Mesenchymal stem cell (in vitro differentiated cells and primary cell): ENCODE measurements around the gene SAMD11.
"Not testable (repeated sequence)": the region's sequence is repeated elsewhere in the genome, so short reads cannot be mapped to it uniquely, and the experiment has no call there.

ENCODE experiments used
- DNase-seq: peaks from one replicate; pipeline ENCODE4 v3.0.0-alpha.2; 2013
- H2AFZ ChIP-seq: one replicate; pipeline ENCODE4 v1.6.1; 2013; ENCODE audit warnings: low read depth, mild to moderate bottlenecking, control low read depth, inconsistent platforms, low read length, moderate library complexity
- H2AK5ac ChIP-seq: 2 replicates; pipeline ENCODE4 v1.6.1; 2013; ENCODE audit warnings: low read length, moderate library complexity, mild to moderate bottlenecking, inconsistent platforms; ENCODE audit not compliant: severe bottlenecking
- H2BK120ac ChIP-seq: one replicate; pipeline ENCODE4 v1.6.1; 2013; ENCODE audit warnings: low read depth, mild to moderate bottlenecking, inconsistent platforms, low read length, moderate library complexity
- H2BK12ac ChIP-seq, 2 experiments: one replicate each; pipeline ENCODE4 v1.6.1; 2013; ENCODE audit warnings: inconsistent platforms in 2 of 2, low read length in 2 of 2, mild to moderate bottlenecking in 2 of 2, moderate library complexity in 2 of 2, control low read depth in 1 of 2
- H2BK15ac ChIP-seq: one replicate; pipeline ENCODE4 v1.6.1; 2013; ENCODE audit warnings: mild to moderate bottlenecking, low read depth, inconsistent platforms; ENCODE audit not compliant: poor library complexity, severe bottlenecking
- H2BK5ac ChIP-seq: 2 replicates; pipeline ENCODE4 v1.6.1; 2013; ENCODE audit warnings: low read depth, mild to moderate bottlenecking, low read length, control low read depth, inconsistent platforms; ENCODE audit not compliant: poor library complexity, severe bottlenecking
- H3K14ac ChIP-seq, 2 experiments: one replicate each; pipeline ENCODE4 v1.6.1; 2013; ENCODE audit warnings: inconsistent platforms in 2 of 2, low read length in 2 of 2, control low read depth in 1 of 2, mild to moderate bottlenecking in 1 of 2, moderate library complexity in 1 of 2
- H3K18ac ChIP-seq, 2 experiments: one replicate each; pipeline ENCODE4 v1.6.1; 2013; ENCODE audit warnings: inconsistent platforms in 2 of 2, low read length in 2 of 2, control low read depth in 1 of 2, low read depth in 1 of 2, mild to moderate bottlenecking in 1 of 2
- H3K23ac ChIP-seq, 2 experiments: one replicate each; pipeline ENCODE4 v1.6.1; 2013; ENCODE audit warnings: inconsistent platforms in 2 of 2, low read length in 2 of 2, mild to moderate bottlenecking in 2 of 2, moderate library complexity in 2 of 2, control low read depth in 1 of 2
- H3K27ac ChIP-seq: 2 replicates; pipeline ENCODE4 v1.5.1; 2013; ENCODE audit warnings: mild to moderate bottlenecking, moderate library complexity, low read length, control low read depth, inconsistent platforms; ENCODE audit not compliant: poor library complexity, severe bottlenecking
- H3K27me3 ChIP-seq, 2 experiments: 2 replicates each; pipeline versions ENCODE4 v1.6.1 to v1.7.0; 2013; ENCODE audit warnings: low read length in 2 of 2, mild to moderate bottlenecking in 2 of 2, moderate library complexity in 2 of 2, control low read depth in 1 of 2, inconsistent platforms in 1 of 2; ENCODE audit not compliant: control insufficient read depth in 1 of 2, insufficient read depth in 1 of 2
- H3K36me3 ChIP-seq, 2 experiments: 2 replicates each; pipeline versions ENCODE4 v1.6.1 to v1.7.0; 2013; ENCODE audit warnings: low read length in 2 of 2, control low read depth in 1 of 2, inconsistent platforms in 1 of 2, low read depth in 1 of 2, mild to moderate bottlenecking in 1 of 2; ENCODE audit not compliant: insufficient read depth in 2 of 2, control insufficient read depth in 1 of 2
- H3K4ac ChIP-seq, 2 experiments: one replicate each; pipeline ENCODE4 v1.6.1; 2013; ENCODE audit warnings: inconsistent platforms in 2 of 2, low read length in 2 of 2, mild to moderate bottlenecking in 2 of 2, moderate library complexity in 2 of 2, control low read depth in 1 of 2, low read depth in 1 of 2
- H3K4me1 ChIP-seq: 2 replicates; pipeline ENCODE4 v1.6.1; 2013; ENCODE audit warnings: low read depth, low read length, control low read depth; ENCODE audit not compliant: control insufficient read depth, insufficient read depth
- H3K4me2 ChIP-seq: 2 replicates; pipeline ENCODE4 v1.6.1; 2013; ENCODE audit warnings: low read length, mild to moderate bottlenecking, inconsistent platforms; ENCODE audit not compliant: poor library complexity, severe bottlenecking
- H3K4me3 ChIP-seq, 2 experiments: 2 replicates each; pipeline versions ENCODE4 v1.5.1 to v1.7.0; 2013; ENCODE audit warnings: low read length in 2 of 2, mild to moderate bottlenecking in 2 of 2, control low read depth in 1 of 2, low read depth in 1 of 2; ENCODE audit not compliant: insufficient read depth in 1 of 2
- H3K79me1 ChIP-seq: replicated peaks from 2 replicates; pipeline ENCODE4 v1.6.1; 2013; ENCODE audit warnings: mild to moderate bottlenecking, control low read depth, low read length, inconsistent platforms; ENCODE audit not compliant: poor library complexity, severe bottlenecking
- H3K9ac ChIP-seq: 2 replicates; pipeline ENCODE4 v1.7.0; 2013; ENCODE audit warnings: mild to moderate bottlenecking, low read length, moderate library complexity
- H3K9me3 ChIP-seq: 2 replicates; pipeline ENCODE4 v1.7.0; 2013; ENCODE audit warnings: mild to moderate bottlenecking, low read length; ENCODE audit not compliant: control insufficient read depth
- H4K8ac ChIP-seq: one replicate; pipeline ENCODE4 v1.6.1; 2013; ENCODE audit warnings: inconsistent platforms, mild to moderate bottlenecking, low read length, moderate library complexity
- H4K91ac ChIP-seq: one replicate; pipeline ENCODE4 v1.6.1; 2013; ENCODE audit warnings: mild to moderate bottlenecking, low read length, inconsistent platforms
- WGBS: methylation state at CpG from one replicate; pipeline ENCODE4 v1.1.7; 2013; ENCODE audit warnings: mixed read lengths; 5-methylcytosine and 5-hydroxymethylcytosine counted together

The SAMD11 gene

GRCh38 chr1:880511-880910, 43.2 kb upstream of the SAMD11 start:
- H2BK12ac ChIP-seq, H4K91ac ChIP-seq, H3K79me1 ChIP-seq, H3K18ac ChIP-seq, H3K9me3 ChIP-seq, H3K23ac ChIP-seq, H2AK5ac ChIP-seq, H3K36me3 ChIP-seq, H4K8ac ChIP-seq, H3K4ac ChIP-seq, H3K14ac ChIP-seq, DNase-seq, H3K4me3 ChIP-seq, H2BK5ac ChIP-seq, H2AFZ ChIP-seq, H2BK15ac ChIP-seq, H3K4me1 ChIP-seq, H3K9ac ChIP-seq, H3K27ac ChIP-seq, H2BK120ac ChIP-seq, H3K4me2 ChIP-seq: not testable (repeated sequence)
- H3K27me3 ChIP-seq, result peaks cover 5 to 40% of the 10 kb centered on the region in 2 experiments
- 87% methylated on average over 2 of the region's 2 CpGs for WGBS

GRCh38 chr1:880915-881314, 42.8 kb upstream of the SAMD11 start:
- H3K4me2 ChIP-seq, H3K9me3 ChIP-seq, H3K23ac ChIP-seq, H4K91ac ChIP-seq, H4K8ac ChIP-seq, H2AK5ac ChIP-seq, DNase-seq, H3K4me1 ChIP-seq, H2BK5ac ChIP-seq, H2BK12ac ChIP-seq, H3K79me1 ChIP-seq, H3K36me3 ChIP-seq, H3K14ac ChIP-seq, H3K9ac ChIP-seq, H2AFZ ChIP-seq, H3K27ac ChIP-seq, H2BK120ac ChIP-seq, H2BK15ac ChIP-seq, H3K4me3 ChIP-seq, H3K18ac ChIP-seq, H3K4ac ChIP-seq: not testable (repeated sequence)
- peaks cover 6 to 42% of the 10 kb centered on the region in 2 experiments for H3K27me3 ChIP-seq
- WGBS, result no CpG with 5 or more reads among the region's 2 CpGs

- no peak overlapping the region for H4K8ac ChIP-seq
- H2BK120ac ChIP-seq, result no peak overlapping the region
- no peak overlapping the region for H3K18ac ChIP-seq
- no peak overlapping the region for H3K27ac ChIP-seq
- no peaks in the 10 kb centered on the region for H3K79me1 ChIP-seq
- no peak overlapping the region for H3K4ac ChIP-seq
- H3K23ac ChIP-seq, result no peak overlapping the region
- 92% methylated on average over 1 of the region's 1 CpG for WGBS
- no peak overlapping the region for H2BK5ac ChIP-seq
- no peaks in the 10 kb centered on the region for H3K9me3 ChIP-seq
- no peaks in the 10 kb centered on the region for H3K36me3 ChIP-seq
- peaks cover 31 to 57% of the 10 kb centered on the region in 2 experiments for H3K27me3 ChIP-seq
- no peak overlapping the region for H3K14ac ChIP-seq
- H2AFZ ChIP-seq, result no peak overlapping the region
- H3K4me2 ChIP-seq, result no peak overlapping the region
- no peak overlapping the region for H3K4me3 ChIP-seq
- no peak overlapping the region for H2AK5ac ChIP-seq
- H4K91ac ChIP-seq, result no peak overlapping the region
- no peak for DNase-seq
- no peak overlapping the region for H3K9ac ChIP-seq
- no peak overlapping the region for H2BK12ac ChIP-seq
- H3K4me1 ChIP-seq, result no peaks in the 10 kb centered on the region
- H2BK15ac ChIP-seq, result no peak overlapping the region
Measured at GRCh38 chr1:886311-886710, 37.4 kb upstream of the SAMD11 start.

GRCh38 chr1:886760-887159, 37.0 kb upstream of the SAMD11 start:
- Histone ChIP-seq H2BK5ac (no peak overlapping the region), H2AFZ (no peak overlapping the region), H2BK12ac (no peak overlapping the region), H3K4ac (no peak overlapping the region), H3K18ac (no peak overlapping the region), H3K36me3 (no peaks in the 10 kb centered on the region), H3K79me1 (no peaks in the 10 kb centered on the region), H3K9me3 (no peaks in the 10 kb centered on the region), H4K8ac (no peak overlapping the region), H4K91ac (no peak overlapping the region), H2BK15ac (no peak overlapping the region), H2AK5ac (no peak overlapping the region), H3K4me3 (no peak overlapping the region), H2BK120ac (no peak overlapping the region), H3K9ac (no peak overlapping the region), H3K23ac (peak overlapping the region in 1 of 2 experiments; percentile 23), H3K27me3 (peaks cover 31 to 53% of the 10 kb centered on the region in 2 experiments), H3K14ac (no peak overlapping the region), H3K4me2 (no peak overlapping the region), H3K27ac (no peak overlapping the region), H3K4me1 (no peaks in the 10 kb centered on the region)
- 86% methylated on average over 11 of the region's 11 CpGs for WGBS
- no peak for DNase-seq
